CD14-positive monocyte (primary cell): ENCODE data around the gene PIGL. TPM values are rescaled to one million over a fixed set of nuclear protein-coding genes. Genes with fewer than 3 reads are reported as not detected.

Experiments used
- DNase-seq, 3 donors: peaks; one replicate each; pipeline ENCODE4 v3.0.0-alpha.2; 2011 to 2022
- H2AFZ ChIP-seq: 2 replicates; pipeline ENCODE4 v1.6.0; 2012; ENCODE audit warnings: mild to moderate bottlenecking, low read depth, low read length, inconsistent platforms; ENCODE audit not compliant: insufficient read depth, poor library complexity, severe bottlenecking
- H3K27ac ChIP-seq, 2 donors: 1 replicate in 1 of 2; 2 replicates in 1 of 2; pipeline ENCODE4 v1.5.1; 2012 to 2013; ENCODE audit warnings: low read length in 2 of 2, control low read depth in 1 of 2, inconsistent platforms in 1 of 2, low read depth in 1 of 2, mild to moderate bottlenecking in 1 of 2
- H3K27me3 ChIP-seq, 2 donors: one replicate each; pipeline versions ENCODE4 v1.6.0 to v1.6.1; 2011 to 2013; ENCODE audit warnings: low read length in 2 of 2; ENCODE audit not compliant: control insufficient read depth in 2 of 2, insufficient read depth in 2 of 2
- H3K36me3 ChIP-seq, 2 donors: replicated peaks in 1 of 2; 1 replicate in 1 of 2; 2 replicates in 1 of 2; pipeline versions ENCODE4 v1.5.1 to v1.6.1; 2012 to 2013; ENCODE audit warnings: low read length in 2 of 2, control low read depth in 1 of 2, inconsistent platforms in 1 of 2, mild to moderate bottlenecking in 1 of 2; ENCODE audit not compliant: insufficient read depth in 2 of 2, control insufficient read depth in 1 of 2
- H3K4me1 ChIP-seq, 2 donors: 1 replicate in 1 of 2; 2 replicates in 1 of 2; pipeline versions ENCODE4 v1.5.1 to v1.6.1; 2012 to 2013; ENCODE audit warnings: low read length in 2 of 2, control low read depth in 1 of 2, inconsistent platforms in 1 of 2, mild to moderate bottlenecking in 1 of 2, moderate library complexity in 1 of 2; ENCODE audit not compliant: insufficient read depth in 2 of 2, control insufficient read depth in 1 of 2
- H3K4me2 ChIP-seq: replicated peaks from 2 replicates; pipeline ENCODE3; 2012; ENCODE audit warnings: low read length, moderate library complexity, mild to moderate bottlenecking; ENCODE audit not compliant: poor library complexity, severe bottlenecking; ENCODE audit errors: extremely low read depth
- H3K4me3 ChIP-seq, 3 experiments: fragments of 200-600 bp in 1 of 3; sonication (generic) in 1 of 3; replicated peaks in 1 of 3; 1 replicate in 2 of 3; 2 replicates in 1 of 3; pipeline ENCODE4 v1.5.1; 2011 to 2013; ENCODE audit warnings: low read length in 3 of 3, mild to moderate bottlenecking in 3 of 3, control low read depth in 2 of 3, low read depth in 2 of 3, inconsistent platforms in 1 of 3, moderate library complexity in 1 of 3
- H3K79me2 ChIP-seq: 2 replicates; pipeline ENCODE4 v1.6.0; 2012; ENCODE audit warnings: mild to moderate bottlenecking, control low read depth, inconsistent platforms, low read length, moderate library complexity; ENCODE audit not compliant: insufficient read depth
- H3K9ac ChIP-seq: 2 replicates; pipeline ENCODE4 v1.6.0; 2017; ENCODE audit warnings: low read length, mild to moderate bottlenecking; ENCODE audit not compliant: insufficient read depth, poor library complexity, severe bottlenecking
- H3K9me3 ChIP-seq, 2 donors: replicated peaks in 1 of 2; 1 replicate in 1 of 2; 2 replicates in 1 of 2; pipeline versions ENCODE4 v1.5.1 to v1.6.1; 2012 to 2013; ENCODE audit warnings: low read length in 2 of 2, control low read depth in 1 of 2; ENCODE audit not compliant: control insufficient read depth in 1 of 2, insufficient read depth in 1 of 2
- H4K20me1 ChIP-seq: 2 replicates; pipeline ENCODE4 v1.6.0; 2012; ENCODE audit warnings: mild to moderate bottlenecking, low read length, control low read depth, moderate library complexity; ENCODE audit not compliant: insufficient read depth
- H3K27ac Mint-ChIP-seq, 7 donors: one replicate each; pipeline ENCODE4 v1.8.0; 2020; ENCODE audit warnings: mild to moderate bottlenecking in 7 of 7, mixed read lengths in 7 of 7, moderate library complexity in 6 of 7, inconsistent platforms in 2 of 7
- H3K27me3 Mint-ChIP-seq, 3 donors: one replicate each; pipeline ENCODE4 v1.8.0; 2021 to 2022; ENCODE audit warnings: low read depth in 3 of 3, mild to moderate bottlenecking in 3 of 3, mixed read lengths in 3 of 3, moderate library complexity in 3 of 3, inconsistent platforms in 1 of 3
- H3K36me3 Mint-ChIP-seq, 2 donors: one replicate each; pipeline ENCODE4 v1.8.0; 2020; ENCODE audit warnings: mixed read lengths in 2 of 2, inconsistent platforms in 1 of 2, mild to moderate bottlenecking in 1 of 2
- H3K4me1 Mint-ChIP-seq: one replicate; pipeline ENCODE4 v1.8.0; 2020; ENCODE audit warnings: mild to moderate bottlenecking, mixed read lengths
- H3K4me3 Mint-ChIP-seq, 2 donors: one replicate each; pipeline ENCODE4 v1.8.0; 2020; ENCODE audit warnings: mild to moderate bottlenecking in 2 of 2, mixed read lengths in 2 of 2, moderate library complexity in 1 of 2
- H3K9me3 Mint-ChIP-seq, 7 donors: one replicate each; pipeline ENCODE4 v1.8.0; 2020 to 2022; ENCODE audit warnings: mixed read lengths in 7 of 7, mild to moderate bottlenecking in 6 of 7, moderate library complexity in 6 of 7, inconsistent platforms in 2 of 7
- WGBS: methylation state at CpG from one replicate; pipeline ENCODE4 v1.1.5; 2013; ENCODE audit warnings: missing lambda C conversion rate; ENCODE audit not compliant: insufficient coverage; 5-methylcytosine and 5-hydroxymethylcytosine counted together
- intact Hi-C, 2 donors: fragments of 100-400 bp; cut with micrococcal nuclease; formaldehyde crosslinking; loops; one replicate each; pipeline versions ENCODE4 v1.15.0 to v1.15.1; 2023
- polyA plus RNA-seq, 3 donors: library from polyadenylated mRNA; depleted of rRNA in 1 of 3; unstranded in 2 of 3; stranded (reverse) in 1 of 3; fragments of 300-500 nt in 2 of 3; fragments of >200 nt in 1 of 3; fragmentation: Illumina TruSeq in 2 of 3; gene quantifications; 1 replicate in 2 of 3; 2 replicates in 1 of 3; pipeline ENCODE4 v1.2.3, GENCODE V29; 2012 to 2021
- TF ChIP-seq, protein P1 (sequence below): fragments of 200-600 bp; IDR thresholded peaks from one replicate; pipeline ENCODE4 v1.8.0; 2022; ENCODE audit warnings: antibody characterized with exemption, mild to moderate bottlenecking

PIGL gene
- polyA plus RNA-seq, 3 donors = 3.6 to 44.2 (median 4.0) TPM

DNA sequence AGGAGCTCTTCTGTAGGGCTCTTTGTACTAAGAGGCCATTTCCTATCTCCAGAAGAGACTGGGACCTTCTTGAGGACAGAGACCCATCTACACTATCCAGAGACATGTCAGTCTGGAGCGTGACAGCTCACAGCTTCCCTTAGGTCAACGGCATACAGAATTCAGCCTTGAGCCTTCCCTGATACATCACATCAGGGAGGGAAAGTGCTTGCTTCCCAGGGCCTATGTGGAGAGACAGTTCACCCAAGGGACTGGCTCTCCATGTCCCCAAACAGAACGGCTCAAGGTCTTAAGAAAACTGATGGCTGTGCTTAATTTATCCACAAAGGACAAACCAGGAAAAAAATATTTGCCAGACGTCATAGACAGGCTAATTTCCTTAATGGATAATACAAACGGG lies 128.6 kb downstream of the PIGL start:
- 100% methylated on average over 1 of the region's 5 CpGs for WGBS
- peaks cover 13 to 14% of the 10 kb centered on the region in 2 donors for H3K36me3 Mint-ChIP-seq
- no peaks in the 10 kb centered on the region for H3K4me1 Mint-ChIP-seq

DNA sequence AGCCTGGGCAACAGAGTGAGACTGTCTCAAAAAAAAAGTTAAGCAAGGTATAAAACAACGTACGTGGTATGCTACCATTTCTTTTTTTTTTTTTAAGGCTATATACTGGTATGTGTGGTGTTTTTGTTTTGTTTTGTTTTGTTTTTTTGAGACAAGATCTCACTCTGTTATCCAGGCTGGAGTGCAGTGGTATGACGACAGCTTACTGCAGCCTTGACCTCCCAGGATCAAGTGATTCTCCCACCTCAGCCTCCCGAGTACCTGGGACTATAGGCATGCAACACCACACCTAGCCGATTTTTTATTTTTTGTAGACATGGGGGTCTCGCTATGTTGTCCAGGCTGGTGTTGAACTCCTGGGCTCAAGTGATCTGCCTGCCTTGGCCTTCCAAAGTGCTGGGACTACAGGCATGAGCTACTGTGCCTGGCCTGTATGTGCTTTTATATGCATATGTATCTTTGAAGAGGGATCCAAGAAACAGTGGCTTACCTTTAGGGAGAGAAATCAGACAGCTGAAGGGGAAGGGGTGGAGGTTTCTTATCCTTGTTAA lies 129.8 kb downstream of the PIGL start:
- H3K4me3 Mint-ChIP-seq = no peak overlapping the region
- H3K27me3 Mint-ChIP-seq = peaks cover 10 to 13% (median 13%) of the 10 kb centered on the region in 3 donors
- peaks cover 0 to 6% of the 10 kb centered on the region in 2 donors for H3K36me3 ChIP-seq
- no peaks in the 10 kb centered on the region for H3K9me3 ChIP-seq
- peaks cover 2% of the 10 kb centered on the region for H3K4me1 Mint-ChIP-seq
- H4K20me1 ChIP-seq = no peaks in the 10 kb centered on the region
- no peak overlapping the region for H3K27ac Mint-ChIP-seq
- no peaks in the 10 kb centered on the region for H3K9me3 Mint-ChIP-seq
- H2AFZ ChIP-seq = no peak overlapping the region
- peaks cover 7 to 10% of the 10 kb centered on the region in 2 donors for H3K27me3 ChIP-seq
- H3K9ac ChIP-seq = no peak overlapping the region
- peaks cover 15 to 18% of the 10 kb centered on the region in 2 donors for H3K36me3 Mint-ChIP-seq
- peaks cover under 1 to 2% of the 10 kb centered on the region in 2 donors for H3K4me1 ChIP-seq
- no peak for DNase-seq
- intact Hi-C loops = no loop called here
- H3K4me3 ChIP-seq = no peak overlapping the region
- TF ChIP-seq, protein P1, sequence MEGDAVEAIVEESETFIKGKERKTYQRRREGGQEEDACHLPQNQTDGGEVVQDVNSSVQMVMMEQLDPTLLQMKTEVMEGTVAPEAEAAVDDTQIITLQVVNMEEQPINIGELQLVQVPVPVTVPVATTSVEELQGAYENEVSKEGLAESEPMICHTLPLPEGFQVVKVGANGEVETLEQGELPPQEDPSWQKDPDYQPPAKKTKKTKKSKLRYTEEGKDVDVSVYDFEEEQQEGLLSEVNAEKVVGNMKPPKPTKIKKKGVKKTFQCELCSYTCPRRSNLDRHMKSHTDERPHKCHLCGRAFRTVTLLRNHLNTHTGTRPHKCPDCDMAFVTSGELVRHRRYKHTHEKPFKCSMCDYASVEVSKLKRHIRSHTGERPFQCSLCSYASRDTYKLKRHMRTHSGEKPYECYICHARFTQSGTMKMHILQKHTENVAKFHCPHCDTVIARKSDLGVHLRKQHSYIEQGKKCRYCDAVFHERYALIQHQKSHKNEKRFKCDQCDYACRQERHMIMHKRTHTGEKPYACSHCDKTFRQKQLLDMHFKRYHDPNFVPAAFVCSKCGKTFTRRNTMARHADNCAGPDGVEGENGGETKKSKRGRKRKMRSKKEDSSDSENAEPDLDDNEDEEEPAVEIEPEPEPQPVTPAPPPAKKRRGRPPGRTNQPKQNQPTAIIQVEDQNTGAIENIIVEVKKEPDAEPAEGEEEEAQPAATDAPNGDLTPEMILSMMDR = no peak
- WGBS = 100% methylated on average over 3 of the region's 6 CpGs
- H3K27ac ChIP-seq = no peak overlapping the region
- no peak overlapping the region for H3K4me2 ChIP-seq
- no peaks in the 10 kb centered on the region for H3K79me2 ChIP-seq

More for the DNA sequence above, 128.6 kb downstream of the PIGL start:
- Histone ChIP-seq H2AFZ (no peak overlapping the region), H3K4me3 (no peak overlapping the region), H3K36me3 (peaks cover 0 to 6% of the 10 kb centered on the region in 2 donors), H4K20me1 (no peaks in the 10 kb centered on the region), H3K79me2 (no peaks in the 10 kb centered on the region), H3K4me2 (no peak overlapping the region), H3K4me1 (no peaks in the 10 kb centered on the region), H3K9ac (no peak overlapping the region), H3K27me3 (no peaks in the 10 kb centered on the region), H3K9me3 (no peaks in the 10 kb centered on the region), H3K27ac (no peak overlapping the region)
- no peak for DNase-seq
- Mint-ChIP-seq H3K4me3 (no peak overlapping the region), H3K27me3 (peaks cover 0 to 2% (median 2%) of the 10 kb centered on the region in 3 donors), H3K27ac (no peak overlapping the region), H3K9me3 (no peaks in the 10 kb centered on the region)
- intact Hi-C loops = no loop called here
- TF ChIP-seq, protein P1 = no peak
